ENCODE data around the gene APPBP2.

Gene APPBP2

DNA sequence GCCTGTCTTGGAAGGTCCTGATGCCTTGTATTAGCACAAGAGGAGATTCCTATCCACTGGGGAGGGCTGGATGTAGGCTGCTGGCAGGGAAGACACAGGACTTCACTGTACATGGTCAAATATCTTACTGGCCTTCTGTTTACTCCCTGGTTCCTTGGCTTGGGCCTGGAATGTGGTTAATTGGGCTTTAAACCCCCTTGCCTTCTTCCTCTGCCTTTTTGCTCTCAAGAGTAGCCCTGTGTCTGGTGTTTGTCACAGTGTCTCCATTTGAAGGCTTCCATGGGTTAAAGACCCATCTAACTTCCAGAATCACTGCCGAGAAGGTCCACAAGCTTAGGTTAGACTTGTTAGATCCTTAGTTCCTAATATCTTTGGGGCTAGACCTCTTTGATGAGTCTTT, 110.9 kb downstream of the APPBP2 start:
- no peak for DNase-seq (ENCODE audit: low read depth)
- TF ChIP-seq, protein P1, sequence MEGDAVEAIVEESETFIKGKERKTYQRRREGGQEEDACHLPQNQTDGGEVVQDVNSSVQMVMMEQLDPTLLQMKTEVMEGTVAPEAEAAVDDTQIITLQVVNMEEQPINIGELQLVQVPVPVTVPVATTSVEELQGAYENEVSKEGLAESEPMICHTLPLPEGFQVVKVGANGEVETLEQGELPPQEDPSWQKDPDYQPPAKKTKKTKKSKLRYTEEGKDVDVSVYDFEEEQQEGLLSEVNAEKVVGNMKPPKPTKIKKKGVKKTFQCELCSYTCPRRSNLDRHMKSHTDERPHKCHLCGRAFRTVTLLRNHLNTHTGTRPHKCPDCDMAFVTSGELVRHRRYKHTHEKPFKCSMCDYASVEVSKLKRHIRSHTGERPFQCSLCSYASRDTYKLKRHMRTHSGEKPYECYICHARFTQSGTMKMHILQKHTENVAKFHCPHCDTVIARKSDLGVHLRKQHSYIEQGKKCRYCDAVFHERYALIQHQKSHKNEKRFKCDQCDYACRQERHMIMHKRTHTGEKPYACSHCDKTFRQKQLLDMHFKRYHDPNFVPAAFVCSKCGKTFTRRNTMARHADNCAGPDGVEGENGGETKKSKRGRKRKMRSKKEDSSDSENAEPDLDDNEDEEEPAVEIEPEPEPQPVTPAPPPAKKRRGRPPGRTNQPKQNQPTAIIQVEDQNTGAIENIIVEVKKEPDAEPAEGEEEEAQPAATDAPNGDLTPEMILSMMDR (IDR thresholded peaks at IDR 0.05; ENCODE audit: control insufficient read depth, extremely low read depth, insufficient read depth) = no peak

DNA sequence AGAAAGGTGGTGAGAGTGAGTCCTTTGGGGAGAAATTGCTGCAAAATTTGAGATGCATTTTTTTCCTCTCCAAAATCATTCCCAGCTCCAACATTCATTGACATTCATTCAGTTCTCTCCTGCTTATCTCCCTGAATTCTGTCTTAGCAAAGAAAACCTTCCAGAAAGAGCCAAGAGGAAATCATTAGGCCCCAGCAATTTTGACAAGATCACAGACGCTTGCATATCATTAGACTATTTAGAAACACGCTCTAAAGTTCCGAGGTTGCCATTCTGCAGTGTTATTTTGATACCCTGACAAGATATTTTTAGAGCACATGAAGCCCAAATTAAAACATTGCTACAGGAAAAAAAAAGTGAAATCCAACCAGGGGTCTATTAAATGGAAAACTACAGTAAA, 113.3 kb downstream of the APPBP2 start:
- DNase-seq (ENCODE audit: low read depth) = no peak
- no peak overlapping the region for H3K4me3 ChIP-seq (ENCODE audit: low read depth, low read length)
- TF ChIP-seq, protein P1 (IDR thresholded peaks at IDR 0.05; ENCODE audit: control insufficient read depth, extremely low read depth, insufficient read depth) = no peak

More for the DNA sequence above, 110.9 kb downstream of the APPBP2 start:
- H3K4me3 ChIP-seq (ENCODE audit: low read depth, low read length) = no peak overlapping the region

DNA sequence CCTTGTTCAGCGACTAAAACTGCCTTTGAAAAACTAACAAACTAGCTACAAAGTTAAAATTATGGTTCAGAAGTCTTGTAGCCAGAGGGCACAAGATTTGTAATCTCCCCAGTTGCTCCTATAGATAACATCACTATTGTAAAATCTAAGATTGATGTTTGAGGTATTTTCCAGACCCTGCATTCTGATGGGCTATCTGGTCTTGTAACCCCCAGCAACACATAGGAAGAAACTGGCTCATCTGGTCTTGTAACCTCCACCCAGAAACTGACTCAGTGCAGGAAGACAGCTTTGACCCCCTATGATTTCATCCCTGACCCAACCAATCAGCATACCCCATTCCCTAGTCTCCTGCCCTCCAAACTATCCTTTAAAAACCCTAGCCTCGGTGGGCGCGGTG, 116.0 kb downstream of the APPBP2 start:
- no peak for DNase-seq (ENCODE audit: low read depth)
- TF ChIP-seq, protein P1 (IDR thresholded peaks at IDR 0.05; ENCODE audit: control insufficient read depth, extremely low read depth, insufficient read depth) = no peak
- no peak overlapping the region for H3K4me3 ChIP-seq (ENCODE audit: low read depth, low read length)

DNA sequence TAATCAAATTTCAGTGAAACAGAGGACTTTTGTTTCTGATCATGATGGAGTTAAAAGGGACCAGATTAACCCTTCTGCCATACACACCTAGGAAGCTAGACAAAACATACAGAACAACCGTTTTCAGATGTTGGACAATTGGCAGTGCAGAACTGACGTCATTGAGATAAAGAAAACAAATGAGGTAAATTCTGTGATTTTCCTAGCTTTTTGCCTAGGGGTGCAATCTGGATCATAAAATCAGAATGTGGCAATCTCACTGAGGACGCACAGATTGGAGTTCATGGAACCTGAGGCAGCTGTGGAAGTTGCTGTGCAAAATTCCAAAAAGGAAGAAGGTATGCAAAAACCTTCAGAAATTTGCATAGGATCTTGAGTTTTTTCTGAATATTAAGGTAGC, 119.2 kb downstream of the APPBP2 start:
- no peak overlapping the region for H3K4me3 ChIP-seq (ENCODE audit: low read depth, low read length)
- DNase-seq (ENCODE audit: low read depth) = no peak
- TF ChIP-seq, protein P1 (IDR thresholded peaks at IDR 0.05; ENCODE audit: control insufficient read depth, extremely low read depth, insufficient read depth) = no peak

DNA sequence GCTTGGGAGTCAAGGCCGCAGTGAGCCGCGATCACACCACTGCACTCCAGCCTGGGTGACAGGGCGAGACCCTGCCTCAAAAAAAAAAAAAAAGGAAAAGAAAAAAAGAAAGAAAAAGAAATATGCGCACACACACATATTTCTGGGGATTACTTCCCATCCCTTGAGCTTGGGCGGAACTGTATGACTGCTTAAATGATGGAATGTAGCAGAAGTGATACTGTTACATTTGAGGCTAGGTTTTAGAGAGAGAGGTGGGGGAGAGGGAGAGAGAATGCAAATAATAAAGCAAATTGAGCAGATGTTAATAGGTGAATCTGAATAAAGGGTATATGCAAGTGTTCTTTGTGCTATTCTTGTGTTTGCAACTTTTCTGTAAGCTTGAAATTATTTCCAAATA, 122.1 kb downstream of the APPBP2 start:
- TF ChIP-seq, protein P1 (IDR thresholded peaks at IDR 0.05; ENCODE audit: control insufficient read depth, extremely low read depth, insufficient read depth) = no peak
- no peak overlapping the region for H3K4me3 ChIP-seq (ENCODE audit: low read depth, low read length)
- DNase-seq (ENCODE audit: low read depth) = no peak

DNA sequence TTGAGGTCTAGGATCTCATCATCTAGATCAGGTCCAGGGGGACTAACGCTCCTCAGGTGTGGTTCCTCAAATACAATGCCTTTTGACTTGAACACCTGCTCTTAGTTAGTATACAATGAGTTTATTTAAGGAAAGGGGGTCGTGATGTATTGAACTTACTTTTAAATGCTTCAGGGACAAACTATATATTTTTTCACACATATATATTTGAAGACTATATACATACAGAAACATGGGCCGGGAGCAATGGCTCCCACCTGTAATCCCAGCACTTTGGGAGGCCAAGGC, 122.6 kb downstream of the APPBP2 start:
- H3K4me3 ChIP-seq (ENCODE audit: low read depth, low read length) = no peak overlapping the region
- DNase-seq (ENCODE audit: low read depth) = no peak
- TF ChIP-seq, protein P1 (IDR thresholded peaks at IDR 0.05; ENCODE audit: control insufficient read depth, extremely low read depth, insufficient read depth) = no peak

DNA sequence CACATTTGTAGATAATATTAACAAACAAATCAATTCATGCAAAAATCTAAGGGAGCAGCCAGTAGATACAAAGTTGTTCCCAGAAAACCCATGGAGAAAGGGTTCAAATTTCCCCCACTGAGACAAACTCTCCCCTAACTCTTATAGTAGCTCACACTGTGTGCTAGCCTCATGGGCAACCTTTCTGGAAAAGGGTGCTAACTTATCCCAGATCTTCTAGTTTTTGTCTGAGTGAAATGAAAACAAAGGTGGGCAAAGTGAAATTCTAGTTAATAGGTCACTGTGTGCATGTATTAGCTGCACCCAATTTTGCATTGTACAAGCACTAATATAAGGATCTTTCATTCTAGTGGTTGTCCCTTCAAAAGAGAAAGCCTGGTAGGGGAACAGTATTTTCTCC, 124.2 kb downstream of the APPBP2 start:
- H3K4me3 ChIP-seq (ENCODE audit: low read depth, low read length) = no peak overlapping the region
- no peak for DNase-seq (ENCODE audit: low read depth)
- TF ChIP-seq, protein P1 (IDR thresholded peaks at IDR 0.05; ENCODE audit: control insufficient read depth, extremely low read depth, insufficient read depth) = no peak

Measured in LNCaP clone FGC (cell line).